ENCODE data around the gene SAMD4A. TPM values are rescaled to one million over a fixed set of nuclear protein-coding genes. Genes with fewer than 3 reads are reported as not detected.

The SAMD4A gene
- total RNA-seq, 1 donor from 2014 or later, result 30.0 TPM

GRCh38 chr14:54597795-54598443 is 31.0 kb downstream of the SAMD4A start:
- H3K27me3 Mint-ChIP-seq (ENCODE audit: low read depth), result no peaks in the 10 kb centered on the region
- peaks cover 8% of the 10 kb centered on the region for H3K4me1 Mint-ChIP-seq
- TF ChIP-seq, protein P1, sequence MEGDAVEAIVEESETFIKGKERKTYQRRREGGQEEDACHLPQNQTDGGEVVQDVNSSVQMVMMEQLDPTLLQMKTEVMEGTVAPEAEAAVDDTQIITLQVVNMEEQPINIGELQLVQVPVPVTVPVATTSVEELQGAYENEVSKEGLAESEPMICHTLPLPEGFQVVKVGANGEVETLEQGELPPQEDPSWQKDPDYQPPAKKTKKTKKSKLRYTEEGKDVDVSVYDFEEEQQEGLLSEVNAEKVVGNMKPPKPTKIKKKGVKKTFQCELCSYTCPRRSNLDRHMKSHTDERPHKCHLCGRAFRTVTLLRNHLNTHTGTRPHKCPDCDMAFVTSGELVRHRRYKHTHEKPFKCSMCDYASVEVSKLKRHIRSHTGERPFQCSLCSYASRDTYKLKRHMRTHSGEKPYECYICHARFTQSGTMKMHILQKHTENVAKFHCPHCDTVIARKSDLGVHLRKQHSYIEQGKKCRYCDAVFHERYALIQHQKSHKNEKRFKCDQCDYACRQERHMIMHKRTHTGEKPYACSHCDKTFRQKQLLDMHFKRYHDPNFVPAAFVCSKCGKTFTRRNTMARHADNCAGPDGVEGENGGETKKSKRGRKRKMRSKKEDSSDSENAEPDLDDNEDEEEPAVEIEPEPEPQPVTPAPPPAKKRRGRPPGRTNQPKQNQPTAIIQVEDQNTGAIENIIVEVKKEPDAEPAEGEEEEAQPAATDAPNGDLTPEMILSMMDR (IDR thresholded peaks at IDR 0.05; ENCODE audit: unreplicated experiment), result no peak
- no peak overlapping the region for H3K4me3 Mint-ChIP-seq
- DNase-seq (ENCODE audit: low spot score in 2 of 2, unreplicated experiment in 2 of 2), result no peak
- H3K36me3 Mint-ChIP-seq, result no peaks in the 10 kb centered on the region
- peak overlapping the region; percentile 20 for H3K27ac Mint-ChIP-seq
- no peaks in the 10 kb centered on the region for H3K9me3 Mint-ChIP-seq

DNA sequence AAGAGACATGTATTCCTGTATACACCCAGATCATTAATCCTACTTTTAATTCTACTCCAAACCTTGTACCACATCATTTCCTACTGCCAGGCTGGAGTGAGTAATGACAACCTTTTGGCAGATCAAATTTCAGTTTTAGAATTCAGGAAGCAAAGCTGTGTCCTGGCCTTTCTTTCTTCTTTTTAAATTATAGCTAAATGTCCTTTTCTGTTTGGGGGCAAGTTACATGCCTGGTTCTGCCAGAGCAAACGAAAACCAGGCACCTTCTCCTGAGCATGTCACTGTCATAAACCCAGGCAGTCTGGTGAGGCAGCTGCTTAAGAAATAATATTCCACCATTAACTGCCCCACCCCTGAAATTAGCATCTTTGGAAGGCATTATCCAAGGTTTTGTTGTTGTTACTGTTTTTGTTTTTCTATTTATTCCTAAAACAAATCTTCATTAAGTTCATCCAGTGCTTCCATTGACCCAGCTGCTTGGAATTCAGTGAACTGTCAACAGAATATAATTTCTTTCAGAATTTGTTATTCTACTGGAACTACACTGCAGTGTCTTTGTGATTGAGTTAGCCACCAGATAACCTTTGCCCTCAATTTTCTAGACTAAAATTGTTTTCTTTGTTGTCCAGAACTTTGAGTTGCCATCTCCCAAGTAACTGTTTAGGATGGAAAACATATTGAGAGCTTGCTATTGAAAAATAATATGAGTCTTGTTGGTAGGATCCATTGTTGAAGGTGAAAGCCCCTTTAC is 33.2 kb downstream of the SAMD4A start:
- Mint-ChIP-seq H3K27ac (peak overlapping the region; percentile 13), H3K36me3 (no peaks in the 10 kb centered on the region), H3K9me3 (no peaks in the 10 kb centered on the region), H3K4me3 (no peak overlapping the region), H3K27me3 (ENCODE audit: low read depth) (no peaks in the 10 kb centered on the region), H3K4me1 (peaks cover 11% of the 10 kb centered on the region)
- DNase-seq (ENCODE audit: low spot score in 2 of 2, unreplicated experiment in 2 of 2), result no peak
- TF ChIP-seq, protein P1 (IDR thresholded peaks at IDR 0.05; ENCODE audit: unreplicated experiment), result no peak

- TF ChIP-seq, protein P1 (IDR thresholded peaks at IDR 0.05; ENCODE audit: unreplicated experiment), result no peak
- H3K4me3 Mint-ChIP-seq, result no peak overlapping the region
- no peaks in the 10 kb centered on the region for H3K9me3 Mint-ChIP-seq
- H3K36me3 Mint-ChIP-seq, result no peaks in the 10 kb centered on the region
- H3K4me1 Mint-ChIP-seq, result peaks cover 12% of the 10 kb centered on the region
- H3K27ac Mint-ChIP-seq, result no peak overlapping the region
- no peaks in the 10 kb centered on the region for H3K27me3 Mint-ChIP-seq (ENCODE audit: low read depth)
- no peak for DNase-seq (ENCODE audit: low spot score in 2 of 2, unreplicated experiment in 2 of 2)
Observed at GRCh38 chr14:54600717-54601109, 33.8 kb downstream of the SAMD4A start.

DNA sequence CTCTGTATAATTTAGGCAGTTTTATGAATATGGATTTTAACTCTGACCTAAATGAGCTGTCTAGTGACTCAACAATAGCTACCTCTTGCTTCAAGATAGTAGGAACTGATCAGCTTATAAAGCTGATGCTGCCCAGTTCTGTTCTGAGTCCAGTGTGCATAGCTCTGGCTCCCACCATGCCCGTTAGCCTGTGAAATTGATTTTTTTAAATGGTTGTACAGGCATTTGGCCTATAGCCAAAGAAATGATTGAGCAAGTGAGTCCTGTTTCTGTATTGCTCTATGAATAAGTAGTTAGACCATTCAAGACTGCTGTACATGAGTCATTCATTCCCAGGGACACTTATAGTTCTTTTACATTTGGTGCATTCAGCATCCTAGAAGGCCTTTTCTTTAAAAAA is 36.4 kb downstream of the SAMD4A start:
- TF ChIP-seq, protein P1 (IDR thresholded peaks at IDR 0.05; ENCODE audit: unreplicated experiment), result no peak
- H3K9me3 Mint-ChIP-seq, result peaks cover 2% of the 10 kb centered on the region
- no peak overlapping the region for H3K4me3 Mint-ChIP-seq
- H3K27me3 Mint-ChIP-seq (ENCODE audit: low read depth), result no peaks in the 10 kb centered on the region
- DNase-seq (ENCODE audit: low spot score in 2 of 2, unreplicated experiment in 2 of 2), result no peak
- H3K4me1 Mint-ChIP-seq, result peaks cover 12% of the 10 kb centered on the region
- H3K27ac Mint-ChIP-seq, result no peak overlapping the region
- H3K36me3 Mint-ChIP-seq, result peaks cover 5% of the 10 kb centered on the region

GRCh38 chr14:54606178-54606577 is 39.2 kb downstream of the SAMD4A start:
- no peak overlapping the region for H3K4me3 Mint-ChIP-seq
- DNase-seq (ENCODE audit: low spot score in 2 of 2, unreplicated experiment in 2 of 2), result no peak
- peaks cover 13% of the 10 kb centered on the region for H3K36me3 Mint-ChIP-seq
- peaks cover 21% of the 10 kb centered on the region for H3K4me1 Mint-ChIP-seq
- no peak overlapping the region for H3K27ac Mint-ChIP-seq
- TF ChIP-seq, protein P1 (IDR thresholded peaks at IDR 0.05; ENCODE audit: unreplicated experiment), result no peak
- H3K9me3 Mint-ChIP-seq, result peaks cover 10% of the 10 kb centered on the region
- no peaks in the 10 kb centered on the region for H3K27me3 Mint-ChIP-seq (ENCODE audit: low read depth)

Data from mesothelial cell of epicardium (in vitro differentiated cells).